WTC11 (cell line): ENCODE measurements around the gene NPAT. TPM values are rescaled to one million over a fixed set of nuclear protein-coding genes. Genes with fewer than 3 reads are reported as not detected.
A peak's percentile ranks its signal among the peaks of the same experiment; 100 is the strongest.

Experiments used
- ATAC-seq: fragments of 200-7000 bp; cut with Tn5 transposase; 2 replicates; pipeline ENCODE4 v1.10.0; 2021; ENCODE audit warnings: mild to moderate bottlenecking, moderate library complexity
- CTCF ChIA-PET: fragments of 300-600 bp; sonication (Branson Sonifier 250); formaldehyde crosslinking; loops from one replicate; lab custom pipeline; 2021; ENCODE audit warnings: antibody characterized with exemption; lab: Charles Lee
- POLR2A ChIA-PET: fragments of 350-600 bp; sonication (Branson Sonifier 250); formaldehyde crosslinking; loops from one replicate; lab custom pipeline; 2021; ENCODE audit warnings: antibody characterized with exemption; lab: Charles Lee
- DNase-seq: peaks from one replicate; pipeline ENCODE4 v3.0.0; 2021; ENCODE audit warnings: low spot score
- H3K27ac Mint-ChIP-seq: 2 replicates; pipeline ENCODE4 v1.8.0; 2021; ENCODE audit warnings: mixed read lengths
- H3K27me3 Mint-ChIP-seq: 2 replicates; pipeline ENCODE4 v1.8.0; 2021; ENCODE audit warnings: low read depth, mild to moderate bottlenecking, moderate library complexity, mixed read lengths
- H3K36me3 Mint-ChIP-seq: 2 replicates; pipeline ENCODE4 v1.8.0; 2021; ENCODE audit warnings: mixed read lengths
- H3K4me1 Mint-ChIP-seq: 2 replicates; pipeline ENCODE4 v1.8.0; 2022; ENCODE audit warnings: mixed read lengths
- H3K4me3 Mint-ChIP-seq: 2 replicates; pipeline ENCODE4 v1.8.0; 2021; ENCODE audit warnings: mild to moderate bottlenecking, moderate library complexity, mixed read lengths
- H3K9me3 Mint-ChIP-seq: 2 replicates; pipeline ENCODE4 v1.8.0; 2021; ENCODE audit warnings: mixed read lengths
- AFF4 ChIP-seq: sonication (generic); formaldehyde crosslinking; IDR thresholded peaks from 2 replicates; pipeline ENCODE4 v1.8.1; 2023; ENCODE audit warnings: mild to moderate bottlenecking, missing genetic modification reagents, borderline replicate concordance
- AR ChIP-seq: fragments of 250-450 bp; sonication (Bioruptor Pico); IDR thresholded peaks from 2 replicates; pipeline ENCODE4 v1.9.0; 2021; ENCODE audit warnings: mild to moderate bottlenecking
- ATF1 ChIP-seq: sonication (generic); formaldehyde crosslinking; IDR thresholded peaks from 2 replicates; pipeline ENCODE4 v1.8.1; 2023; ENCODE audit warnings: mild to moderate bottlenecking, moderate library complexity, missing genetic modification reagents
- ATF3 ChIP-seq: sonication (generic); formaldehyde crosslinking; conservative IDR thresholded peaks from 2 replicates; pipeline ENCODE4 v1.8.1; 2022; ENCODE audit warnings: mild to moderate bottlenecking, missing genetic modification reagents
- CREM ChIP-seq: sonication (generic); formaldehyde crosslinking; IDR thresholded peaks from 2 replicates; pipeline ENCODE4 v1.8.1; 2022; ENCODE audit warnings: mild to moderate bottlenecking, missing genetic modification reagents, moderate library complexity
- E2F5 ChIP-seq: sonication (generic); formaldehyde crosslinking; IDR thresholded peaks from 2 replicates; pipeline ENCODE4 v1.8.1; 2022; ENCODE audit warnings: mild to moderate bottlenecking, moderate library complexity, missing genetic modification reagents
- ELF4 ChIP-seq: sonication (generic); formaldehyde crosslinking; IDR thresholded peaks from 2 replicates; pipeline ENCODE4 v1.8.1; 2022; ENCODE audit warnings: low read depth, mild to moderate bottlenecking, moderate library complexity, missing genetic modification reagents
- EMX1 ChIP-seq: fragments of 250-450 bp; sonication (Bioruptor Pico); IDR thresholded peaks from 2 replicates; pipeline ENCODE4 v1.8.0; 2021; ENCODE audit warnings: mild to moderate bottlenecking
- IRF1 ChIP-seq: sonication (generic); formaldehyde crosslinking; IDR thresholded peaks from 2 replicates; pipeline ENCODE4 v1.8.0; 2023; ENCODE audit warnings: missing genetic modification reagents
- KAT7 ChIP-seq: sonication (generic); formaldehyde crosslinking; IDR thresholded peaks from 2 replicates; pipeline ENCODE4 v1.8.1; 2023; ENCODE audit warnings: missing genetic modification reagents, mild to moderate bottlenecking, borderline replicate concordance
- MXD4 ChIP-seq: fragments of 250-450 bp; sonication (Bioruptor Pico); IDR thresholded peaks from 2 replicates; pipeline ENCODE4 v1.8.0; 2021; ENCODE audit warnings: mild to moderate bottlenecking, moderate library complexity, borderline replicate concordance
- NFYB ChIP-seq: sonication (generic); formaldehyde crosslinking; conservative IDR thresholded peaks from 2 replicates; pipeline ENCODE4 v1.8.0; 2022; ENCODE audit warnings: low read depth, missing genetic modification reagents
- SMAD3 ChIP-seq: sonication (generic); formaldehyde crosslinking; IDR thresholded peaks from 2 replicates; pipeline ENCODE4 v1.8.0; 2022; ENCODE audit warnings: missing genetic modification reagents, mild to moderate bottlenecking, borderline replicate concordance
- SMAD4 ChIP-seq: sonication (generic); formaldehyde crosslinking; IDR thresholded peaks from 2 replicates; pipeline ENCODE4 v1.8.0; 2022; ENCODE audit warnings: mild to moderate bottlenecking, missing genetic modification reagents
- SOX15 ChIP-seq: fragments of 250-450 bp; sonication (Bioruptor Pico); IDR thresholded peaks from 2 replicates; pipeline ENCODE4 v1.9.0; 2021; ENCODE audit warnings: mild to moderate bottlenecking
- TP53 ChIP-seq: sonication (generic); formaldehyde crosslinking; IDR thresholded peaks from 2 replicates; pipeline ENCODE4 v1.8.1; 2023; ENCODE audit warnings: mild to moderate bottlenecking, missing genetic modification reagents
- USF2 ChIP-seq: sonication (generic); formaldehyde crosslinking; IDR thresholded peaks from 2 replicates; pipeline ENCODE4 v1.8.1; 2023; ENCODE audit warnings: mild to moderate bottlenecking, missing genetic modification reagents, moderate library complexity
- ZMAT4 ChIP-seq: fragments of 250-450 bp; sonication (Bioruptor Pico); IDR thresholded peaks from 2 replicates; pipeline ENCODE4 v1.9.0; 2021; ENCODE audit warnings: mild to moderate bottlenecking
- ZNF219 ChIP-seq: sonication (generic); formaldehyde crosslinking; IDR thresholded peaks from 2 replicates; pipeline ENCODE4 v1.8.0; 2023; ENCODE audit warnings: missing genetic modification reagents, mild to moderate bottlenecking, borderline replicate concordance
- ZNF423 ChIP-seq: fragments of 250-450 bp; sonication (Bioruptor Pico); IDR thresholded peaks from 2 replicates; pipeline ENCODE4 v2.1.2; 2022; ENCODE audit warnings: mild to moderate bottlenecking, moderate library complexity
- ZNF512 ChIP-seq: sonication (generic); formaldehyde crosslinking; IDR thresholded peaks from 2 replicates; pipeline ENCODE4 v1.8.1; 2022; ENCODE audit warnings: missing genetic modification reagents, borderline replicate concordance
- total RNA-seq: library from RNA; stranded (reverse); gene quantifications from 3 replicates; pipeline ENCODE4 v1.2.3, GENCODE V29; 2021

NPAT gene
- total RNA-seq, 1 experiment from 2014 or later = 17.2 TPM

GRCh38 chr11:108224911-108225786 is 2.7 kb upstream of the NPAT start:
- DNase-seq (no peak), ATAC-seq (no peak)
- peak overlapping the region; percentile 80 for H3K27ac Mint-ChIP-seq
- H3K27me3 Mint-ChIP-seq = no peaks in the 10 kb centered on the region
- no peak overlapping the region; the same call in 1 of the 2 replicates for H3K4me3 Mint-ChIP-seq
- TF ChIP-seq EMX1 (CRISPR knock-in tag) (no peak), SMAD4 (no peak), CREM (CRISPR knock-in tag) (no peak), TP53 (CRISPR knock-in tag) (no peak), ATF3 (CRISPR knock-in tag) (no peak), AR (CRISPR knock-in tag) (no peak), AFF4 (no peak), SOX15 (CRISPR knock-in tag) (no peak)
- CTCF ChIA-PET = no interaction called here
- peaks cover 18% of the 10 kb centered on the region for H3K36me3 Mint-ChIP-seq
- H3K4me1 Mint-ChIP-seq = peaks cover 15% of the 10 kb centered on the region
- H3K9me3 Mint-ChIP-seq = no peaks in the 10 kb centered on the region
- POLR2A ChIA-PET = interaction anchor here (0.6 kb wide), 2 partner anchors 17 to 76 kb away, joined by 3 to 4 read pairs; no protein-coding TSS in a partner anchor

GRCh38 chr11:108224366-108224765 is 1.9 kb upstream of the NPAT start:
- H3K36me3 Mint-ChIP-seq = peaks cover 11% of the 10 kb centered on the region
- H3K9me3 Mint-ChIP-seq = no peaks in the 10 kb centered on the region
- ChIA-PET POLR2A (no interaction called here), CTCF (no interaction called here)
- DNase-seq (no peak), ATAC-seq (no peak)
- H3K4me3 Mint-ChIP-seq = no peak overlapping the region
- peaks cover 23% of the 10 kb centered on the region for H3K4me1 Mint-ChIP-seq
- H3K27ac Mint-ChIP-seq = no peak overlapping the region
- no peaks in the 10 kb centered on the region for H3K27me3 Mint-ChIP-seq
- TF ChIP-seq ZNF219 (CRISPR knock-in tag) (no peak), KAT7 (CRISPR knock-in tag) (no peak), NFYB (CRISPR knock-in tag) (no peak), ELF4 (CRISPR knock-in tag) (no peak), MXD4 (CRISPR knock-in tag) (no peak), ZNF423 (CRISPR knock-in tag) (no peak), CREM (CRISPR knock-in tag) (no peak), ATF1 (no peak), USF2 (no peak), IRF1 (CRISPR knock-in tag) (no peak), SMAD4 (no peak), ZMAT4 (CRISPR knock-in tag) (no peak), SMAD3 (CRISPR knock-in tag) (no peak), ZNF512 (CRISPR knock-in tag) (no peak), E2F5 (CRISPR knock-in tag) (no peak)
